Stomach (tissue), 9 donors: ENCODE results near the gene AMPH. TPM values are rescaled to one million over a fixed set of nuclear protein-coding genes. Genes with fewer than 3 reads are reported as not detected.

Experiments
- DNase-seq, 2 donors: peaks; one replicate each; pipeline versions ENCODE4 v3.0.0 to v3.0.0-alpha.2; 2013 to 2019
- H3K27ac ChIP-seq, 5 donors: fragments of 200-600 bp in 4 of 5; sonication (generic) in 4 of 5; one replicate each; pipeline ENCODE4 v1.5.1; 2013 to 2019; ENCODE audit warnings: mild to moderate bottlenecking in 1 of 5, moderate library complexity in 1 of 5
- H3K27me3 ChIP-seq, 3 donors: fragments of 200-600 bp; sonication (generic); one replicate each; pipeline ENCODE4 v1.5.1; 2017 to 2019; ENCODE audit warnings: mixed run types in 1 of 3
- H3K36me3 ChIP-seq, 4 donors: fragments of 200-600 bp; sonication (generic); 1 replicate in 3 of 4; 2 replicates in 1 of 4; pipeline ENCODE4 v1.5.1; 2016 to 2019
- H3K4me1 ChIP-seq, 4 donors: fragments of 200-600 bp; sonication (generic); one replicate each; pipeline ENCODE4 v1.5.1; 2016 to 2019
- H3K4me3 ChIP-seq, 4 donors: fragments of 200-600 bp; sonication (generic) in 3 of 4; one replicate each; pipeline ENCODE4 v1.5.1; 2016 to 2019; ENCODE audit warnings: mild to moderate bottlenecking in 1 of 4
- H3K9me3 ChIP-seq, 4 donors: fragments of 200-600 bp; sonication (generic); one replicate each; pipeline ENCODE4 v1.5.1; 2016 to 2019
- EP300 ChIP-seq: sonication (generic); formaldehyde crosslinking; IDR thresholded peaks from one replicate; pipeline ENCODE4 v1.6.1; 2017; ENCODE audit warnings: antibody characterized with exemption
- POLR2A ChIP-seq, 4 donors: fragments of 450-650 bp; IDR thresholded peaks; one replicate each; pipeline ENCODE4 v1.6.1; 2016; ENCODE audit warnings: antibody characterized with exemption in 4 of 4, control low read depth in 2 of 4, mild to moderate bottlenecking in 1 of 4, moderate library complexity in 1 of 4
- POLR2AphosphoS5 ChIP-seq, 3 donors: sonication (generic); formaldehyde crosslinking; IDR thresholded peaks; one replicate each; pipeline ENCODE4 v1.6.1; 2016; ENCODE audit warnings: antibody characterized with exemption in 3 of 3
- WGBS, 5 donors: extraction: QIAGEN DNeasy Blood & Tissue Kit in 3 of 5; methylation state at CpG; one replicate each; pipeline versions ENCODE4 v1.1.5 to v1.1.7; 2013 to 2018; 5-methylcytosine and 5-hydroxymethylcytosine counted together
- intact Hi-C: fragments of 100-400 bp; cut with DNase I; formaldehyde crosslinking; loops from one replicate; pipeline ENCODE4 v1.15.1; 2023; ENCODE audit warnings: low total_unique reads
- polyA plus RNA-seq, 3 donors: library from polyadenylated mRNA; stranded (reverse); fragments of 200-250 nt; gene quantifications; one replicate each; pipeline ENCODE4 v1.2.3, GENCODE V29; 2013
- total RNA-seq, 5 donors: library from RNA; depleted of rRNA; stranded (reverse); fragments of >200 nt; gene quantifications; one replicate each; pipeline versions ENCODE4 v1.1.0 to v1.2.3, GENCODE V29; 2014 to 2016
- TF ChIP-seq, protein P1 (sequence below), 7 experiments: fragments of 450-650 bp in 4 of 7; fragments of 200-600 bp in 3 of 7; sonication (generic) in 3 of 7; IDR thresholded peaks; one replicate each; pipeline ENCODE4 v1.5.1; 2016 to 2019; ENCODE audit warnings: antibody characterized with exemption in 7 of 7, control low read depth in 2 of 7, mild to moderate bottlenecking in 1 of 7
- donor health status: healthy with polysubstance abuse.
- donor health status: Bipolar disorder and iron deficiency.
- donor health status: healthy.

The AMPH gene
- total and polyA plus RNA-seq, 8 donors, result 0.80 to 13.0 (median 4.6) TPM; not detected in 1

DNA sequence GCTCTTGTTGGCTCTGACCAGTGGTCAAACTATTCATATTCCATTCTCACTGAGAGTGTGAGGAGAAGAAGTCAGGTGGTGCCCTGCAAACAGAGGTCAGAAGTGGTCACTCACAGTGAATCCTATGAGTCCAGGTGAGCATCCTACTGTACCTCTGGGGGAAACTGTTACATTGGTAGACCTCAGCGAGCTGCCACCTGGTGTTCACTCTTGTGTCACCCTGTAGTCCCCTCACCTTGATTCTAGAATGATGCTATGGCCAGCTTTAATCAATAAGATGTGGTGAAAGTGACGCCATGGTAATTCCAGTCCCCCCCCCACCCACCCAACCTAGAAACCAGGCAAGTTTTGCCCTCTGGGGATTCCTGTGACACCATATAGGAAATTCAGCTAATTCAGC, 1.2 kb upstream of the AMPH start:
- Histone ChIP-seq H3K9me3 (no peaks in the 10 kb centered on the region), H3K27me3 (peaks cover 0 to 50% (median 26%) of the 10 kb centered on the region in 3 donors), H3K4me1 (peaks cover 0 to 18% (median 9%) of the 10 kb centered on the region in 4 donors), H3K4me3 (no peak overlapping the region), H3K27ac (no peak overlapping the region), H3K36me3 (no peaks in the 10 kb centered on the region)
- no peak for DNase-seq
- TF ChIP-seq EP300 (no peak), POLR2AphosphoS5 (IDR thresholded peaks at IDR 0.05) (no peak), POLR2A (IDR thresholded peaks at IDR 0.05) (no peak)
- TF ChIP-seq, protein P1, sequence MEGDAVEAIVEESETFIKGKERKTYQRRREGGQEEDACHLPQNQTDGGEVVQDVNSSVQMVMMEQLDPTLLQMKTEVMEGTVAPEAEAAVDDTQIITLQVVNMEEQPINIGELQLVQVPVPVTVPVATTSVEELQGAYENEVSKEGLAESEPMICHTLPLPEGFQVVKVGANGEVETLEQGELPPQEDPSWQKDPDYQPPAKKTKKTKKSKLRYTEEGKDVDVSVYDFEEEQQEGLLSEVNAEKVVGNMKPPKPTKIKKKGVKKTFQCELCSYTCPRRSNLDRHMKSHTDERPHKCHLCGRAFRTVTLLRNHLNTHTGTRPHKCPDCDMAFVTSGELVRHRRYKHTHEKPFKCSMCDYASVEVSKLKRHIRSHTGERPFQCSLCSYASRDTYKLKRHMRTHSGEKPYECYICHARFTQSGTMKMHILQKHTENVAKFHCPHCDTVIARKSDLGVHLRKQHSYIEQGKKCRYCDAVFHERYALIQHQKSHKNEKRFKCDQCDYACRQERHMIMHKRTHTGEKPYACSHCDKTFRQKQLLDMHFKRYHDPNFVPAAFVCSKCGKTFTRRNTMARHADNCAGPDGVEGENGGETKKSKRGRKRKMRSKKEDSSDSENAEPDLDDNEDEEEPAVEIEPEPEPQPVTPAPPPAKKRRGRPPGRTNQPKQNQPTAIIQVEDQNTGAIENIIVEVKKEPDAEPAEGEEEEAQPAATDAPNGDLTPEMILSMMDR (IDR thresholded peaks at IDR 0.05), result no peak
- WGBS, 5 donors, result 46 to 80% (median 71%) methylated on average over 2 of the region's 2 CpGs
- intact Hi-C loops, result no loop called here

DNA sequence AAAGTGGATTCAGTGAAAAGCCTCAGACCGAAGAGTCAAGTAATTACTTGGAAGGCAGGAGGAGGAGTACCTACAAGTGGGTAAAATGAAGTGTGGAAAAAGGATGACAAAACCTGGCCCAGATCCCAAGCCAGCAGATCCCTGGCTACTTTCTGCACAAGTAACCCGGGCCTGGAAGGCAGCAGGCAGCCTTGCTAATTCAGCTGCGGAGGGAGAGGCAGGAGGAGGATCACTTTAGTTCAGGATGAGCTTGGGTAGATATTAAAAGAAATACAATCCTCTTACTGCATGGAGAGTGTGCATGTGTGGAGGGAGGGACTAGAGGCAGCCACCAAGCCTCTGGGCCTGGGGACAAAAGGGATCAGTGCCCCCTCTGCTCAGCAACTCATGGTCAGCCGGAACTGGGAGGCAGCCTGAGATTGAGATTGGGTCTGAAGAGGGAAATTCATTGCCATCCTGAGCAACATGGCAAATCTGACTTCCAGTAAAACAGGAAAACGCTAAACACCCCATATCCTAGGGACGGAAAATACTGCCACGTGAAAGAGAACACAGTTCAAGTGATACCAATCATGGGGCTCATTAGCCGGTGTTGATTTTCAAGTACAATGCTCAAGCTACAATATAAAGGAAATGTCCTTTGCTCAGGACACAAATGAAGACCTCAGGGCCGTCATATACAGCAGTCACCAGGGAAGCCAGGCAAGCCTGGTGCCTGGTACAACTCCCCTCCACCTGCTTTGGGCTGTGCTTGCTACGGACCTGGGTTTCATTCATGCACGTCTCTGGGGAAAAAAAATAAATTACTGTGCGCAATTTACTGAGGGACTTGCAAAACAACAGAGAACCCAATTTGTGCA, 1.3 kb downstream of the AMPH start:
- intact Hi-C loops, result no loop called here
- Histone ChIP-seq H3K4me3 (peak overlapping the region; percentile 50 to 56 (median 53)), H3K27ac (no peak overlapping the region), H3K4me1 (peaks cover 0 to 18% (median 9%) of the 10 kb centered on the region in 4 donors), H3K36me3 (no peaks in the 10 kb centered on the region), H3K27me3 (peaks cover 0 to 45% (median 26%) of the 10 kb centered on the region in 3 donors), H3K9me3 (peaks cover 0 to 20% (median 7%) of the 10 kb centered on the region in 4 donors)
- TF ChIP-seq, protein P1 (IDR thresholded peaks at IDR 0.05), result no peak
- TF ChIP-seq EP300, result no peak
- no peak for TF ChIP-seq POLR2A (IDR thresholded peaks at IDR 0.05)
- TF ChIP-seq POLR2AphosphoS5 (IDR thresholded peaks at IDR 0.05), result no peak
- WGBS, 5 donors, result 49 to 62% (median 61%) methylated on average over 12 of the region's 12 CpGs
- DNase-seq, result peak in 1 of 2 donors; percentile 16

DNA sequence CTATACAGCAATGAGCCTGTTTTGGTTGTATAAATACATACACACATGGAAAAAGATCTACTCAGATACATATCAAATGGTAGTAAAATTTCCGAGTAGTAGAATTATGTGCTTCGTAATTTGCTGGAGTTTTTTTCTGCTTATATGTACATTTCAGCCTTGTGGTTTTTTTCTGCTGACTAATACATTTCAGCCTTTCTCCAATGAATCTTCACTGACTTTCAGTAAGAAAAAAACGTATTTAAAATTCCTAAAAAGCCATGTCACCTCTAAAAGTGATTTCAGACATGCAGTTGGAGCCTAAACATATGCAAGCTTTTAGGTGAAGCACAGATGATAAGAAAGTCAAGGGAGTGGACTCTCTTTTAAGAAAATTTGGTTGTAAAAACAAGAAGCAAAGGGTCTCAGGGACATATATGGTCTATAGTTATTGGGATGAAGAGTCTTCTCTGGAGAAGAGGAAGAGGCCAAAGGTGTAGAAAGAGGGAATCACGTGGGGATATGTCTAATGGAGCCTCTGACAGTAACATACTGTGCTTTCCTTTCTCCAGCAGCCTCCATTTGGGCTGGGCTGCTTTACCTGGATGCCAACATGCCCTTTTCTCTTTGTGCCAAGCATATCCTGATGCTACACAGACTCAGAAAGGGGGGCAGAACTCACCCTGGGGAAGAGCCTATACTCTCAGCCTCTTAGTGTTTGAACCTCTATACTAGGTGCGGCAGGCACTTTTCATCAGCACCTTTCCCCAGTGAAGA, 2.4 kb downstream of the AMPH start:
- intact Hi-C loops, result no loop called here
- TF ChIP-seq, protein P1 (IDR thresholded peaks at IDR 0.05), result no peak
- no peak for TF ChIP-seq POLR2A (IDR thresholded peaks at IDR 0.05)
- TF ChIP-seq POLR2AphosphoS5 (IDR thresholded peaks at IDR 0.05), result no peak
- no peak for TF ChIP-seq EP300

DNA sequence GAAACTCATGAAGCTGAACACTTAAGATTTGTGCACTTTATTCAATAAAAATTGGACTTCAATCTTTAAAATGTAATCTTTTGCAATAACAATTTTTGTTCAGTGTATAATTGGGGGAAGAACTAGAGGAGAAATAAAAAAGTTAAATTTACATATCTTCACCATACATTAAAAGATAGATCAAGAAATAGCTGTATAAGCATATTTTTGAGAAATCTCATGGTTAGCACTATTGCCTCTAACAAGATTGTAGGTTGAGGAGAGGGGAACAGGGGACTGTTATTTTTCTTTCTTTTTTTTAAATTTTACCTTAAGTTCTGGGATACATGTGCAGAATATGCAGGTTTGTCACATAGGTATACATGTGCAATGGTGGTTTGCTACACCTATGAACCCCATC, 5.3 kb downstream of the AMPH start:
- intact Hi-C loops, result no loop called here
- H3K27ac ChIP-seq, result no peak overlapping the region
- DNase-seq, result no peak
- no peaks in the 10 kb centered on the region for H3K36me3 ChIP-seq
- H3K9me3 ChIP-seq, result peaks cover 0 to 22% (median 8%) of the 10 kb centered on the region in 4 donors
- TF ChIP-seq POLR2AphosphoS5 (IDR thresholded peaks at IDR 0.05) (no peak), EP300 (no peak), POLR2A (IDR thresholded peaks at IDR 0.05) (no peak)
- TF ChIP-seq, protein P1 (IDR thresholded peaks at IDR 0.05), result no peak
- H3K4me1 ChIP-seq, result peaks cover 0 to 10% (median 6%) of the 10 kb centered on the region in 4 donors
- H3K27me3 ChIP-seq, result peaks cover 0 to 20% (median 11%) of the 10 kb centered on the region in 3 donors
- no peak overlapping the region for H3K4me3 ChIP-seq

More for the DNA sequence above, 2.4 kb downstream of the AMPH start:
- H3K9me3 ChIP-seq, result peaks cover 0 to 22% (median 8%) of the 10 kb centered on the region in 4 donors
- DNase-seq, result no peak
- H3K4me1 ChIP-seq, result peaks cover 0 to 18% (median 9%) of the 10 kb centered on the region in 4 donors
- H3K27me3 ChIP-seq, result peaks cover 0 to 45% (median 26%) of the 10 kb centered on the region in 3 donors
- H3K36me3 ChIP-seq, result no peaks in the 10 kb centered on the region
- H3K27ac ChIP-seq, result no peak overlapping the region
- 66 to 71% (median 69%) methylated on average over 5 of the region's 5 CpGs for WGBS, 5 donors
- H3K4me3 ChIP-seq, result no peak overlapping the region
